NCI-H146 (cell line): ENCODE results near the gene MRPL43.

ENCODE experiments used
- DNase-seq: peaks from one replicate; lab custom pipeline; 2025; lab: John Stamatoyannopoulos, UW

MRPL43 gene

DNA sequence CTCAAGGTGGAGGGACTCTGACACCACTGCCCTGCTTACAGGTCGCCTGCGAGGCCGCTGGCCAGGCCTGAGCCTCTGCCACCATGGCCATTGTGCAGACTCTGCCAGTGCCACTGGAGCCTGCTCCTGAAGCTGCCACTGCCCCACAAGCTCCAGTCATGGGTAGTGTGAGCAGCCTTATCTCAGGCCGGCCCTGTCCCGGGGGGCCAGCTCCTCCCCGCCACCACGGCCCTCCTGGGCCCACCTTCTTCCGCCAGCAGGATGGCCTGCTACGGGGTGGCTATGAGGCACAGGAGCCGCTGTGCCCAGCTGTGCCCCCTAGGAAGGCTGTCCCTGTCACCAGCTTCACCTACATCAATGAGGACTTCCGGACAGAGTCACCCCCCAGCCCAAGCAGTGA lies 15.2 kb upstream of the MRPL43 start:
- no peak for DNase-seq

- DNase-seq, result no peak
These were observed 14.3 kb upstream of the MRPL43 start for GRCh38 chr10:101001659-101002035.

GRCh38 chr10:101000915-101001658 lies 13.8 kb upstream of the MRPL43 start:
- no peak for DNase-seq

DNA sequence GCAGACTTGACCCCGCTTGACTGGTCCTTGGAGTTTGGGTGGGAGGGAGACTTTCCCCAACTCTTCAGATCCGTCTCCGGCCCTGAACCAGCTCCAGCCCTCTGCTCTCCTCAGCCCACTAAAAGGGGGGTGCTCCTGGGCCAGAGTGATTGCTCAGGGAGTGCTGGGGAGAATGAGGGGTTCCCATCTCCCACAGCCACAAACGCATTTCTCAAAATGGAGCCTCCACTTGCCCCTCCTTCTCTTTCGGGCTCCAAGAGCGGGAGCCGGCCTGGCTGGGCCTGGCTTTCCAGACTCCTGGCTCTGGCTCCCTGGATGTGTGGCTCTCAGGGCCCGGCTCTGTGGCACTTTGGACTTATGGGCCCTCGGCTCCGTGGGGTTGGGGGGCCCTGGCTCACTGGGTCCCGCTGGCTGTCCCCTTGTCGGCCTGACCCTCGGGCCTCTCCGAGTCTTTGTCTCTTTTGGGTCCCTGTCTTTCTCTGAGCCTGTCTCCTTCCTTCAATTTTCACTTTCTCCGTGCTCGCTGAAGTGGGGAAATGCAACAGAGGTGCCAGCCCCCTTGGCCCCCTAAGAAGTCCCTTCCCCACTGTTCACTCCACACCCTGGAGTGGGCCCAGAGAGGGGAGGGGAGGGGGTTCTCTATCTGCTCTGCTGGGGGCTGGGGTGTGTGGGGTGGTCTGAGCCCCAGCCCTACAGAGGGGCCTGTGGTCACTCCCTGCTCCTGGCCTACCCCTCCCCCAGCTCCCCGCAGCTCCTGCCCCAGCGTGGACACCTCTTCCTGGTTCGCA lies 13.0 kb upstream of the MRPL43 start:
- peak; percentile 16 for DNase-seq

DNA sequence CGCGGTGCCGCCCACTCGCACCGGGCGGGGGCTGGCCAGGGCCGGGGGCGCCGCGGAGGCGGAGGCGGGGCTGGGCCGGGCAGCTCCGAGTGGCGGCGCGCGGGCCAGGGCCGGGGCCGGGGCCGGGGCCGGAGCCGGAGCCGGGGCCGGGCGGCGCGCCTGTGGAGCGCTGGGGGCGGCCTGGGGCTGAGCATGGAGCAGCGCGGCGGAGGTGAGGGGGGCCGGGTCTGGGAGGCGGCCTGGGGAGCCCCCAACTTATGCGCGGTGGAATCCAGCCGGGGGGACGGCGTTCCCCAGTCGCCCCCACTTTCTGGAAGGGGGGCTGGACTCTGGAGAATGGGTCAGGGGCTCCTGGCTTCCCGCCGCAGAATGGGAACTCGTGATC lies 12.4 kb upstream of the MRPL43 start, which contains the start of gene LZTS2:
Gene LZTS2 (plus strand): TSS at position 67 of the 385 bp plus-strand sequence. CDS start 2,731 bp downstream, outside the sequence.
- DNase-seq, result no peak

DNA sequence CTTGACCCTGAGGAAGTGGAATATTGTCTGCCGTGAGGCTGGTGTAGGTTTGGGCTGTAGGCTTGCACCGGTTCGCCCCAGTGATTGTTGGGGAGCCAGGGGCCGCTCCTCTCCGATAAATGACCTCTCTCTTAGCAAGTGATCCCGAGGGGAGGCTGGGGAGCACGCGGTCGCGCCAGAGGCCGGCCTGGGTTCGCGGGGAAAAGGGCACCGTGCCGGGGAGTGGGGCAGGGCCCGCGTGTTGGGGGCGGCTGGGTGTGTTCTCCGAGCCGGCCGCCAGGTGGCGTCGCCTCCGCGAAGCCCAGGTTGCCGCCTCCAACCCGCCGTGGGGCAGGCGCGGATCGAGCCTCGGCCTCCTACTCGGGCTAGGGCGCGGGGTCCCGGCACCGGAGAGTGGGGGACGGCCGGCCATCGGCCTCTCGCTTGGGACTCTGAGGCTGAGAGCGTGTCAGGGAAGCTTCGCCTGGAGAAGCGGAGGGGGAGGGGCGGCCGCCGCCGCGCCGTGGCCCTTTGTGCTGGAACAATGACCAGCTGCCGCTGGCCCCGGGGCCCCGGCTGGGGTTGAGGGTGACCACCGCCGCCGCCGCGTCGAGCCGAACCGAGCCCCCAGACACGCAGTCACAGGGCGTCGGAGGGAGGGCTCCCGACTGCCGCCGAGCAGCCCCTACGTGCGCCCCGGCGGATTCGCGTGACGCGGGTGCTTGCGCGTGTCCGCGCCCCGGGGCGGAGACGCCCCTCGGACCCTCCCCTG lies 11.9 kb upstream of the MRPL43 start:
- peak; percentile 73 for DNase-seq

GRCh38 chr10:100998183-100998990 lies 11.1 kb upstream of the MRPL43 start:
- DNase-seq, result peak; percentile 96

- peak; percentile 88 for DNase-seq
These were observed 10.3 kb upstream of the MRPL43 start for GRCh38 chr10:100997360-100998182.

DNA sequence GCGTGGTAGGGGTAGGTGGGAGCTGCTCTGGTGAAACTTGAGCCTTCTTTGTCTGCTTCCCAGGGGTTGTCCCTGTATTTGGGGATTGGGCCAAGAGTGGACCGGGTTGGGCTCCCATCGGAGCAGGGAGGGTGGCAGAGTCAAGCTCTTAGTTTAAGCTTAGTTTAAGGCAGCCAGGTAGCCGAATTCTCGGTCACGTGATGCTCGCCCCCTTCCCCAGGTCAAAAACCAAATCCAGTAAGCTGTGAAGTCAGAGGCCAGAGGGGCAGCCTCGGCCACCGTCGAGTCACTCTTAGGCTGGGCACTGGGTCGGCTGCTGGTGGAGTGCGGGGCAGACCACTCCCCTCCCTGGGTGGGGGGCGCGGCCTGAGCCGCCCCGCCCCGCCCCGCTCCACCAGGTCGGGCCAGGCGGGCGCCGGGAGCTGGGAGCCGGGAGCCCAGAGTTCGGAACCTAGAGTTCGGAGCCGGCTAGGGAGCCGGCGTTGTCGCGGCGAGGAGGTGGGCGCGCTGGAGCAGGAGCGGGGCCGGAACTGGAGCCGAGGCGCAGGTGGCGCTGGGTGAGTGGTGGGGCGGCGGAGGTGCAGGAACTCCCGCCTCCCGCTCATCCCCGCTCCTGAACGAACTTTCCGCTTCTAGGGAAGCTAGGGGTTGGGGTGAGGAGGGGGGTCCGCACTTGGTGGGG lies 9.5 kb upstream of the MRPL43 start:
- DNase-seq, result peak; percentile 50

DNA sequence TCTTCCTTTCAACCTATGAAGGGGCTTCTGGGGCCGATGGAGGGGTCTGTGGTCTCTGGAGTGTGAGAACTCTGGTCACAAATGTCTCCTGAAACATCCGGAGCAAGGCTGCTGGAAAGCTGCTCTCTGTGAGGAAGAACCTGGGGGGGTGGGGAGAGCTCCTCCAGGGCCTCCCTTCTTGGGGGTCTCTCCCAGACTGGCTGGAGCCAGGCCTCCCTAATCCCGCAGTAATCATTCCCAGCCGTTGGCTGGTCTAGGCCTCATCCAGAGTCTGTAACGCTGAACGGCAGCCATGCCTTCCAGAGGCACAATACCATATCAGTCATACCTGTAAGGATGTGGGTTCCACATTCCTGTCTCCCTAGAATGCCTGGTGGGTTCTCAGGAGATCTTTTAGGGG lies 7.9 kb upstream of the MRPL43 start:
- no peak for DNase-seq

DNA sequence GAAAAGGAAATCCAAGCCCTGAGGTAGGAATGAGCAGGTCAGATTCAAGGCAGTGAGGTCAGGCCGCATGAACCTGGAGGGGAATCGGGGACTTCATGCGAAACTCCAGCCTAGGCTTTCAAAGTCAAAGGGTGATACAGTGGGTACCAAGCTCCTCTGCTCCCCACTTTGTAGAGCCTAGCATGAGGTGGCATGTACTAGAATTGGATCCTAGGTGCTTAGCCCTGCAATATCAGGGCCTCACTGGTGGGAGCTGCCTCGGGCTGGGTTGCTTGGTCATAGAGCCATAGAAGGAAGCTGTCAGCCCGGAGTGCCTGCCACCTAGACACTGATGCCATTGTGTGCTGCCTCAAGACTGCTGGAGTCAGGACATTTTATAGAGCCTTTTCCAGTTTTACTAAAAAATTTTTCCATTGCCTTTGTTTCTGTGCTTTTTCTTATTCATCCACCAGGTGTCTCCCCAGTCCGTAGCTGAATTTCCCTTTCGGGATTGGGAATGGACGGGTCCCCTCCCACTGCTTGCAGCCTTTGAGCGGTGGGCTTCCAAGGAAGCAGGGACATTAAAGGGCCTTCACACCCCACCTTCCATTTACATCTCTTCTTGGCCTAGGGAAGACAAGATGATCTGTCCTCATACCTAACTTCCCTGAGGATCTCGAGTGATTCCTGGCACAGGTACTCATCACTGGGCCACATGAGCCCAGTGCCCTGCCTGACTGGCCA lies 6.8 kb upstream of the MRPL43 start:
- no peak for DNase-seq

- no peak for DNase-seq
These were observed 1.8 kb upstream of the MRPL43 start for GRCh38 chr10:100989088-100989487.

GRCh38 chr10:100988166-100988565 lies 869 bp upstream of the MRPL43 start:
- DNase-seq, result no peak

DNA sequence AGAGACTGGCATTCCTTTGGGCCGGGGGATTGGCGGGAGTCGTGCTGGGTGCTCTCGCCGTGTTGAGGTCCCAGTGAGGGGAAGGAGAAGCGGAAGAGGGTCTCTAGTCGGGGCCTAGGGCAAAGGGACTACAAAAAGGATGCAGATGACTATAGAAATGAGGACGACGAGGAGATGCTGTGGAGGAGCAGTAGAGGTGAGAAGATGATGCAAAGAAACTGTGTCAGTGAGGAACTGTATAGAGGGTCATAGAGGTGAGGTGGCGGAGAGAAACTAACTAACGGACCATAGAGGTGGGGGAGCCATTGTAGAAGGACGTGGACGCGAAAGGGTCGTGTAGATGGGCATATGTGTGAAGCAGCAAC lies 370 bp upstream of the MRPL43 start:
- no peak for DNase-seq

- DNase-seq, result no peak
These were observed 710 bp downstream of the MRPL43 start for GRCh38 chr10:100986623-100986951.

DNA sequence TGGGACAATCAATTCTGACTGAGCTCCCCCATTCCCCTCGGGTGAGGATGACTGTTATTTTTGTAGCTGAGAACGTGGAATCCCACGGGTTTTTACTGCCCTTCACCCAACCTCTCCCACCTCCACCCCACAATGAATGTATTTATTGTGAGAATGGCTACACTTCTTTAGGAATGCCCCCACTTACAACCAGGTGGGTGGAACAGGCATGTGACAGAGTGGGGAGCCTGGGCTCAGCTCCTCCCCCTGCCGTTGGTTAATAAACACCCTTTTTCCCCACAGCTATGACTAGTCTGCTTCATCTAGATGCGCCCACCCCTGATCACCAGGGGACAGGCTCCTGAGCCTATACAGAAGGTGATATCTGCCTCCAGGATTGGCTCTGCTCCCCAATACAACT lies 2.0 kb downstream of the MRPL43 start:
- DNase-seq, result no peak

GRCh38 chr10:100984672-100985177 lies 2.6 kb downstream of the MRPL43 start:
- DNase-seq, result no peak

GRCh38 chr10:100983868-100984671 lies 3.2 kb downstream of the MRPL43 start:
- DNase-seq, result no peak
